HCEC 1CT (cell line): ENCODE results near the gene CACNB4.
"Not testable (repeated sequence)": the region's sequence is repeated elsewhere in the genome, so short reads cannot be mapped to it uniquely, and the experiment has no call there.

Experiments used
- DNase-seq: peaks from one replicate; pipeline ENCODE4 v3.0.0-alpha.2; 2017

The CACNB4 gene

DNA sequence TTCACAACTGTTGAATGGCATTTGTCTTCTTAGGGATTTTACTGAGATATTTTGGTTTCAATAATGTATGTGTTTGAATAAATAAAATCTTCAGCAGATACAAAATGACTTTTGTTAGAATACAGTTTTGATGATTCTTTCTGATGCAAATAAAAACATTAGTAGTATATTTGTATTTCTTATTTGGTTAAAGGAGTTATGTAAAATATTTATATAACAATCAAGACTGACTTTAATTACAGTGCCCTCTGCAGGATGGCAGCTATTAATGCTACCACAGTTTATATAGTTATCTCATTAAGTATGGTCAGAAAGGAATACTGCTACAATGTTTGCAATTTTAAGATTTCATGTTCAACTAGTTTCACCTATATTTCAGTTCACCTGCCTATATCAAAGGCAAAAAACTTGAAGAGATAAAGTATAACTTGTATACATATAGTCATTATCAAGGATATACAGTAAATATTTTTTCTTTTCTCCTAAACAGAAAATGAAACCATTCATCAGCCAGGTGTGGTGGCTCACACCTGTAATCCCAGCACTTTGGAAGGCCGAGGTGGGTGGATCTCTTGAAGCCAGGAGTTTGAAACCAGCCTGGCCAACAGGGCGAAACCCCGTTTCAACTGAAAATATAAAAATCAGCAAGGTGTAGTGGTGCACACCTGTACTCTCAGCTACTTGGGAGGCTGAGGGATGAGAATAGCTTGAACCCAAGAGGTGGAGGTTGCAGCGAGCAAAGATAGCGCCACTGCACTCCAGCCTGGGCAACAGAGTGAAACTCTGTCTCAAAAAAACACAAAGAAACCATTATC lies 290.4 kb downstream of the CACNB4 start:
- peak; percentile 22 for DNase-seq

DNA sequence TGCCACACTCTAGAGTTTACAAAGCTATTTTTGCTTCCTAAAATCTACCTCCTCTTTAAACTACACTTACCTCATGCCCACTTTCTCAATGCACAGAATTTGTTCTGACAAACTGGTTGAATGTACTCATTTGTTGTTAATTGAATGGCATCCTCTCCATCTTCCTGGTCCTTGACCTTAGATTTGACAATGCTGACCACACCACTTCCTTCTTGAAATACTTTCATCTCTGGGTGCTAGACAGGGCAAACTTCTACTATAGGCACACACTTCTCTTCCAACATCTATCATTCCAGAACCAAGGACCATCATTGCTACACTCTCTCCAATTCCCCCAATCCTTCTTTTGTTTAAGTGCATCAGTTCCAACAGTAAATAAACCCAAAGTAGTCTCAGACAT lies 292.9 kb downstream of the CACNB4 start:
- no peak for DNase-seq

DNA sequence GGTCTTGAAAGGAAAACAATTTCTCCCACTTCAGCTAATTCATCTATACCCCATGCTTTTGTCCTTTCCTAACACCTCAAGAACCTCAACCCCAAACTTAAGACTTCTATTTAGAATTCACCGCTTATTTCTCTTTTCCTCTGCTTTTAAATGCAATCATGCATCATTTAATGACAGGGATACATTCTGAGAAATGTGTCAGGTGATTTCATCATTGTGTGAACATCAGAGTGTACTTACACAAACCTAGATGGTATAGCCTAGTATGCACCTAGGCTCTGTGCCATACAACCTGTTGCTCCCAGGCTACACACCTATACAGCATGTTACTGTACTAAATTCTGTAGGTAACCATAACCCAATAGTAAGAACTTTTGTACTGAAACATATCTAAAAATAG lies 293.5 kb downstream of the CACNB4 start:
- no peak for DNase-seq

DNA sequence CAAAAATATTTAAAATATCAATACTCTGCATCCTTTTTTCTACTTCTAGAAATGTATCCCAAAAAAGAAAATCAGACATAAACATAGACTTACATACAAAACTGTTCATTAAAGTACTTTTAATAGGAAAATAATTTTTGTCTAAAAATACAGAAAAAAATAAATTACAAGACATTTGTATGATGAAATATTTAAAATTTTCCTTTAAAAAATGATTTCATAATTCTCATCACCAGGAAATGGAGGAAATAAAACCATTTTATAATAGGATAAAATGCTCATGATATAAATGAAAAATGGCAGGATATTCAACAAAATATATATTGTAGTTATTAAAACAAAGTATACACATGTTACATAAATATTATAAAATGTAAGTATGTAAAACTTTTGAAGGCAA lies 295.0 kb downstream of the CACNB4 start:
- DNase-seq: no peak

DNA sequence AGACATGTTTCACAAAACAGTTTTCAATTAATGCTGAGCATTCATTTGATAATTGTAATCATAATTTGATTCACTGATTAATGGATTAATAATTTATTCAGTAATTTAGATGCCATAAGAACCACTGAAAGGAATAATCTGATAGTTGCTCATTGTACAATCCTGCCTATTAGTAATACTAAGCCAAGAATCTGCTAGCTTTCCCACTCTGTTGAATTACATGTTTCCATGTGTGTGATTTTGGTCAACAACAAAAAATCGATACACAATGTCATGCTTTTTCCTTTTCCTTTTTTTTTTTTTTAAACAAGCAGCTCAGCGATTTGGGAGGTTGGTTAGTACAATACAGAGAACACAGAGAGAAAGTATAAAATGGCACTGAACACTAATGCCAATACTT lies 296.5 kb downstream of the CACNB4 start:
- DNase-seq: no peak

DNA sequence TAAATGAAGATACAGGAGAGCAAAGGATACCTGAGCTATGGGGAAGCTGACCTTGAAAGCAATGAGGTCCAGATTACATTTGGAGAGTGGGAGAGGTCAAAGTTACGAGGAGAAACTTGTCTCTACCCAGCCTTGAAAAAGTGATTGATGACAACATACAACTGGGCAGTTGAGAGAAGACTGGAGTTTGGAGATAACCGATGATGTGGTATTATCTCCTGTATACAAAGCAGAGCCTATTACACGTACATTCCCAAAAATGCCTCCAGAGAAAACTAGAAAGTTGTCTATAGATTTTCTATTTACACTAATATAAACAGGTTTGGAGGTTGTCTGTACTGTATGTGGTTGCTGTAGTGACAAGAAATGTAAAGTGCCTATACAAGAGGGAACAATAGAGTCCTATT lies 299.0 kb downstream of the CACNB4 start:
- no peak for DNase-seq

DNA sequence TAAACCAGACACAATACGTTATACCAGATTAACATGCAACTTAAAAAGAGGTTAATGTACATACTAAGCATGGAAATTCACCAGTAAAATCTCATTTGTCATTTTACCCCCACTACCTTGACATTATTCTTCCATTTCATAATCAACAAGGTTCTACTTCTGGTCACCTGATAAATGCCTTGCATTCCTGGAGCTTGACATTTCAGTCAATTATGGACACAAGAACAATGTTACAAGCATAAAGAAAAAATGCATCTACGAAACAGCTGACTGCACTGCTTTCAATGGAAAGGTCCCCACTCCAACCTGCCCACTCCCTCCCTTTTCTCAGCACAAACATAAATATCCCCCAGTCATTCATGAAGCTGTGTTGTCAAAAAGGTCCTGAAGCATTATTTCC lies 302.1 kb downstream of the CACNB4 start:
- no peak for DNase-seq

DNA sequence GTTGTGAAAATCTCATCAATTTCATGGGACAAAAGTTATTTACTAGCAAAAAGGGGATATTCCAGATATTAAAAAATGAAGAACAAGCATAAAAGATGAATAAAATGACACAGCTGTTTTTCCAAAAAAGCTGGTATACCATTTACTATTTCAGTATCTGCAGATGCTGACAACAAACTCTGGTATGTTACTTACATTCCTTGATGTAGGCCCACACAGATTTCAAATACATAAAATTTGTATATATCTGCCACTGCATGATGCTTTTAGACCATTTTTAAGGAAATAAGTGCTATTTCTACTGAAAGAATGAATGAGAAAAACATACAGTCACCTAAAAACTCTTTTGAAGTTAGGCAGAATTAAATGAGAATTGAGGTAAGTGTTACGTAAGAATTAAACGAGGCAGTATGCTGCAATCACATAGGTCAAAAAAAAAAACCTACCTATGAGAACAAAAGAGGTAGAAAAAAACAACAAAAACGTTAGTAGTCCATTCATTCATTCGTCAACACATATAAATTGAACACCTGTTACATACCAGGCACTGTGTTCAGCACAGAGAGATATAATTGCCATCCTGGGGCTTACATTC lies 303.1 kb downstream of the CACNB4 start:
- no peak for DNase-seq

DNA sequence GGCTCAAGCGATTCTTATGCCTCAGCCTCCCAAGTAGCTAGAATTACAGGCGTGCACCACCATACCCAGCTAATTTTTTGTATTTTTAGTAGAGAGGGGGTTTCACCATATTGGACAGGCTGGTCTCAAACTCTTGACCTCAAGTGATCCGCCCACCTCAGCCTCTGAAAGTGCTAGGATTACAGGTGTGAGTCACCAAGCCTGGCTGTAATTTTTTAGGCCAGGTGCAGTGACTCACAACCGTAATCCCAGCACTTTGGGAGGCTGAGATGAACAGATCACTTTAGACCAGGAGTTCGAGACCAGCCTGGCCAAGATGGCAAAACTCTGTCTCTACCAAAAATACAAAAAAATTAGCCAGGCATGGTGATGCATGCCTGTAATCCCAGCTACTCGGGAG lies 304.4 kb downstream of the CACNB4 start:
- DNase-seq: not testable (repeated sequence)

DNA sequence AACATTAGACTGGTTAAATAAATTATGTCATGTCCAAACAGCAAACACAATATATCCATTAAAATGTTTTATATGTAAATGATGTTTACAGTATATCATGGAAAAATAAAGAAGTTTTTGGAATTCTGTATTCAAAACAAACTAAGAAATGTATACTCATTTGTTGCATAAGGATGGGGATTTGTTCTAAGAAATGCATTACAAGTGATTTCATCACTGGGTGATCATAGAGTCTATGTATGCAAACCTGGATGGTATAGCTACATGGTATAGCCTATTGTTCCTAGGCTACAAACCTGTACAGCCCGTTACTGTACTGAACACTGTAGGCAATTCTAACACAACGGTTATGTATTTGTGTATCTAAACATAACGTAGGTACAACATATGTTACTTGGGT lies 305.7 kb downstream of the CACNB4 start:
- DNase-seq: no peak

DNA sequence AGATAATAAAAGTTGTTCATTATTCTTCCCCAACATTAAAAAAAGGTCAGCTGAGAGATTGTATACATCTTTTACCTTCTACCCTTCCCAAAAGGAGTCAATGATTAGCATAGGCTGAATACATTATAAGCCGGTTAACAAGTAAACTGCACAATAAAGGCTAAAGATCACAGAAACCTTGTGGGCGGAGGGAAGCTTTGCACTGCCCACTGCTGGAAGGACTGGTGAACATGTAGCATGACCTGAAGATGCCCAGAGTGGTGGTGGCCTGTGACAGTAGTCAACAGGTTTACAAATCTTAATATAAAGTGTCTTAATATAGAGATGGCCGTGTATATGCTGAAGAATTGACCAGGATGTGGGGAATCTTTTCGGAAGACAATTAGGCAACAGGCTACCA lies 306.3 kb downstream of the CACNB4 start:
- DNase-seq: no peak

DNA sequence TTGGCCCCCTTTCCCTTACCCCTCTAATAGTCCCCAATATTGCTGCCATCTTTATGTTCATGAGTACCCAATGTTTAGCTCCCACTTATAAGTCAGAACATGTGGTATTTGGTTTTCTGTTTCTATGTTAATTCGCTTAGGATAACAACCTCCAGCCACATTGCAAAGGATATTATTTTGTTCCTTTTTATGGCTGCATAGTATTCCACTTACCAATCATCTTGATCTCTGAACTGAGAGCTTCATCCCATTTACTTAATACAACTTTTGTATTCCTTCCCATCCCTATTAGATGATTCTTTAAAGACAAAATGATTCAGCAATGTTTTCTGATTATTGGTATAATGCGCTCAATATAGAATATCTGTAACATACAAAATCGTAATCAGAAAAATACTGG lies 307.3 kb downstream of the CACNB4 start:
- no peak for DNase-seq

DNA sequence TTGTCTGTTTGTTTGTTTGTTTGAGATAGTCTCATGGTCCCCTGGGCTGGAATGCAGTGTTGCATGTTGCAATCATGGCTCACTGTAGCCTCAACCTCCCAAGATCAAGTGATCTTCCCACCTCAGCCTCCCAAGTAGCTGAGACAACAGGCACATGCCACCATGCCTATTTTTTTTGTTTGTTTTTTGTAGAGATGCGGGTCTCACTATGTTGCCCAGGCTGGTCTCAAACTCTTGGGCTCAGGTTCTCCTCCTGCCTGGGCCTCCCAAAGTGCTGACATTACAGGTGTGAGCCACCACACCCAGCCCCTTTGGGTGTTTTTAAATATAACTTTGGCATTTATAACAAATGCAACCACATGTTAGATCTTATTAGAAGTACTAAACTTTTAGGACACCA lies 308.2 kb downstream of the CACNB4 start:
- no peak for DNase-seq

DNA sequence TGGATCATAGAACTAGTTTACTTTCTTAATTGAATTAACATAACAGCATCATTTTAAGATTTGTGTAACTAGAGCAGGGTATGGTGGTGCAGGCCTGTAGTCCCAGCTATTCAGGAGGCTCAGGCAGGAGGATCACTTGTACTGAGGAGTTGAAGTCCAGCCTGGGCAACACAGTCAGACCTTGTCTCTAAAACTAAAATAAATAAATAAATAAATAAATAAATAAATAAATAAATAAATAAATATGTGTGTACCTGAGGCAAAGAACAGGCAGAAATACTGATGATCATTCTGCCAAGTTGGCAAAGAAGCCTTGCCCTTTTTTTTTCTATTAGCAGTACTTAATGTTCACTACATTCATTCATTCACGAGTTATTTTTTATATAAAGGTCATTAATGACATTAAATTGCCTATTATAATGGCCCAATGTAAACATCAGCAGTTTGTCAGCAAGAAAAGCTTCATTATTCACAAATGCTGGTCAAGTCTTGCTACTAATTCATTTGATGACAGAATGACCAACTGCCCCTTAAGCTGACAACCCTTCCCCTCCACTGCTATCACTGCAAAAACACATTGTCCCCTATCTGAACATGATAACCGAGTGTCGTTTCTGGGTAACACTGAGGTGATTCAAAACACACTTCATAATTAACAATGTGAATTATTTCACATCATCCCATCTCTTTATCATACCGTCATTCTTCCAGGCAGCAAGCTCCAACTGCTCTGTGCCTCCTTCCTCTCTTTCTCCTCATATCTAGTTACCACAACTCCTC lies 309.6 kb downstream of the CACNB4 start:
- no peak for DNase-seq

DNA sequence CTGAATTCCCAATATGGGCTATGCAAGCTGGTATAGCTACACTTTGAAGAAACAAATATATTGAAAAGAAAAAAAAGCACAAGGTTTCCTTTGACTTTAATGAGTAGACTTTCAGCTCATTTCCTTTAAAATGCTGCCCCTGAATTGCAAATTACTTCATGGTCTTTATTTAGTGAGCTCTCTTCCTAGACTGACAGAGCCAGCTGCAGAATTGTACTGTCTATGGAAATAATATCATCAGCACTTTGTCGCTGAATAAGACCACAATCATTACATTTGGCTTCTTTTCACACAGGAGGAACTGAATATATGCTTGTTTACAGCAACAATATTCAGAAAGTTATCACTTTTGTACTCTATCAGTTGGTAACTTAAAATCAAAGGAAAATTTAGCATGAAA lies 312.4 kb downstream of the CACNB4 start:
- no peak for DNase-seq

DNA sequence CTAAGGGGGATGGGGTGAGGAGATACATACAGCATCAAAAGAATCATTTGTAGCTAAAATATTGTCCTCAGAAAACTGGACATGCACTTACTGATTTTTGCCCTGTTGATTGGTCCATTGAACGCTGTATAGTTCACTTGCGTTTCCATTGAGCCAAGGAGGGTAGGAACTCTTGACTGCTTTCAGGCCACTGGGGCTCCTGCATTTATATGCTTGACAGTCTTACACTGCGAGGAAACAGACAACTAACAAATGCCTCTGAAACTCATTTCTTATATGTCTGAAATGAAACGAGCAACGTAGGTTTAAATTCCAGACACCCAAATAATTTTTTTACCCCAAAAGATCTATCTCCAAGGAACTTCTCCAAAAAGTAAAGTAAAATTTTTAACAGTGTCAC lies 312.8 kb downstream of the CACNB4 start:
- no peak for DNase-seq

DNA sequence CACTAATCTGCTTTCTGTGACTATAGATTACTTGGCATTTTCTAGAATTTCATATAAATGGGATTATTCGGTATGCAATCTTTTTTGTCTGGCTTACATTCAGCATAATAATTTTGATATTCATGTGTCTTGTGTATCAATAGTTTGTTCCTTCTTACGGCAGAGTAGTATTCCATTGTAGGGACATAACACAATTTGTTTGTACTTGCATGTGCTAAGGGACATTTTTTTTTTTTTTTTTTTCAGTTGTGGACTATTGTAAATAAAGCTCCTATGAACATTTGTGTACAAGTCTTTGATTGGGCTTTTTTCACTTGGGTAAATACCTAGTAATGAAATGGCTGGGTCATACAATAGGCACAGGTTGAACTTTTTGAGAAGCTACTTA lies 315.7 kb downstream of the CACNB4 start:
- DNase-seq: no peak
